ENCODE data around the gene R3HDM2.
"Not testable (repeated sequence)": the region's sequence is repeated elsewhere in the genome, so short reads cannot be mapped to it uniquely, and the experiment has no call there.

R3HDM2 gene

DNA sequence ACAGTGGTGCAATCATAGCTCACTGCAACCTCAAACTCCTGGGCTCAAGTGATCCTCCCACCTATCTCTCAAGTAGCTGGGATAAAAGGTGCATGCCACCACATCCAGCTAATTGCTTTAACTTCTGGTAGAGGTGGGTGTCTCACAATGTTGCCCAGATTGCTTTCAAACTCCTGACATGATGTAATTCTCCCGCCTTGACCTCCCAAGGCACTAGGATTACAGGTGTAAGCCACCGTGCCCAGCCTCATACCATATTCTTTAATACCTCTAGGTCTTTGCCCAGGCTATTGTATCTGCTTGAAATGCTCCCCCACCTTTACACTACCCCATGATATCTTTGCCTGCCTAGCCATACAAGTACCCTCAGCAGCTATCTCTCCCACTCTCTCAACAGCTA lies 11.3 kb downstream of the R3HDM2 start:
- no peak for DNase-seq

DNA sequence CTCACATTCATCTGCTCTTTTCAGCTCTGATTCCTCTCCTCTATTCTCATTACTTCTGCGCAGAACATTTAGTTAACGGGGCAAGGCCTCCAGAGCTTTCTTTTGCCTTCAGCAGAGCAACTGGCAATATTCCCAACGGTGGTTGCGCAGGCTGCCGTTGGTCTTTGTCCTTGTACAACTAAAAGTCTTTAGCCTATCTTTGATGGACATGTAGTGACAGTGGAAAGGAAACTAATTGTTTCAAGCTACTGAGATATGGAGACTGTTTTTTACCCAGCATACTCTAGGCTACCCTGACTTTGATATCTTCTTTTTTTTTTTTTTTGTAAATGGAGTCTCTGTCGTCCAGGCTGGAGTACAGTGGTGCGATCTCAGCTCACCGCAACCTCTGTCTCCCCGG lies 12.6 kb downstream of the R3HDM2 start:
- no peak for DNase-seq

DNA sequence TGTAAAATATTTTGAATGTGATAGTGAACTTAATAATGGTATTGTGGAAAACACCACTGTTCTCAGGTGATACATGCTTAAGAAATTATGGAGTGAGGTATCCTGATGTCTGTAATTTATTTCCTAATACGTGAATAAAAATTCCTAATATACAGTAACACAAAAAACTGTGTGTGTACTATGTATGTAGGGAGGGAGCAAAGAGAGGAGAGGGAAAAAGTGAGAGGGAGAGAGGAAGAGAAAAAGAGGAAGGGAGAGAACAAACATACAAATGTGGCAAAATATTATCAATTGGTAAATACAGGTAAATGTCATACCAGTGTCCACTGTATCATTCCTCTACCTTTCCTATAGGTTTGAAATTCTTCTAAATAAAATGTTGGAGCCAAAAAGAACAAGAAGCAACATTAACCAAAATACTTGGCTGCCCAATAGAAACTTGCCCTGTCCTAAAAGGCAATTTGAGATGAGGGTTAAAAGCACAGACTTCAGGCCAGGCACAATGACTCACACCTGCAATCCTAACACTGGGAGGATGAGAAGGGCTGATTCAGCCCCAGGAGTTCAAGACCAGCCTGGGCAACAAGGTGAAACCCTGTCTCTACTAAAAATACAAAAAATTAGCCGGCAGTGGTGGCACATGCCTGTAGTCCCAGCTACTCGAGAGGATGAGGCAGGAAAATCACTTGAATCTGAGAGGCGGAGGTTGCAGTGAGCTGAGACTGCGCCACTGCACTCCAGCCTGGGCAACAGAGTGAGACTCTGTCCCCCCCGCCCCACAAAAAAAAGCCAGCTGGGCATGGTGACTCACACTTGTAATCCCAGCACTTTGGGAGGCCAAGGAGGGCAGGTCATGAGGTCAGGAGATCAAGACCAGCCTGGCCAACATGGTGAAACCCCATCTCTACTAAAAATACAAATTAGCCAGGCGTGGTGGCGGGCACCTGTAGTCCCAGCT lies 14.5 kb downstream of the R3HDM2 start:
- no peak for DNase-seq

DNA sequence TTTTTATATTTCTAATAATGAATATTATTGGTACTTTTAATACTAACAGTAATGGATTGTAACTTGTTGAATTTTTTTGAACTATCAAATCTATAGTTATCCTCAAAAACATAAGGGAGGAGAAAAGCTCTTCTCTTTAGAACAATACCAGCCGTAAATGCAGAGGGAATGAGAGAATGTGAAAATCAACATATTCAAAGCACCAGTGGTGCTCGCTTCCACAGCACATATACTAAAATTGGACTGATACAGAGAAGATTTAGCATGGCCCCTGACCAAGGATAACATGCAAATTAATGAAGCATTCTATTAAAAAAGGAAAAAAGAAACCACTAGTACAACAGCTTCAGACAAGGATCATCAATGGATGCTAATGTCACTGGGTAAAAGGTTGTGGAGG lies 15.8 kb downstream of the R3HDM2 start:
- DNase-seq = no peak

DNA sequence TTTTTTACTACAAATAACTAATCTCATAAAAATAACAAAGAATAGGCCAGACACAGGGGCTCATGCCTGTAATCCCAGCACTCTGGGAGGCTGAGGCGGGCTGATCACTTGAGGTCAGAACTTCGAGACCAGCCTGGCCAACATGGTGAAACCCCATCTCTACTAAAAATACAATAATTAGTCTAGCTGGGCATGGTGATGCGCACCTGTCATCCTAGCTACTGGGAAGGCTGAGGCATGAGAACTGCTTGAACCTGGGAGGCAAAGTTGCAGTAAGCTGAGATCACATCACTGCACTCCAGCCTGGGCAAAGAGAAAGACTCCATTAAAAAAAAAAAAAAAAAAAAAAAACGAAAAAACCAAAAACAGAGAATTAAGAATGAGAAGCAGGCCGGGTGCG lies 16.7 kb downstream of the R3HDM2 start:
- not testable (repeated sequence) for DNase-seq

DNA sequence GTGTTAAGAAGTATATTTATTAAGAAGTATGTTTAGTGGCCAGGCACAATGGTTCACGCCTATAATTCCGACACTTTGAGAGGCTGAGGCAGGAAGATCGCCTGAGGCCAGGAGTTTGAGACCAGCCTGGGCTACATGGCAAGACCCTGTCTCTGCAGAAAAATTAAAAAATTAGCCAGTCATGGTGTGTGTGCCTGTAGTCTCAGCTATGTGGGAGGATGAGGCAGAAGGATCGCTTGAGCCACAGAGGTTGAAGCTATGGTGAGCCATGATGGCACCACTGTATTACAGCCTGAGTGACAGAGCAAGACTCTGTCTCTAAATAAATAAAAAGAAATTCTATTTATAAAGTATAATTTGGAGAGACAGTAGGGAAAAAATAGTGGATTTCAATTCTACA lies 20.3 kb downstream of the R3HDM2 start:
- no peak for DNase-seq

DNA sequence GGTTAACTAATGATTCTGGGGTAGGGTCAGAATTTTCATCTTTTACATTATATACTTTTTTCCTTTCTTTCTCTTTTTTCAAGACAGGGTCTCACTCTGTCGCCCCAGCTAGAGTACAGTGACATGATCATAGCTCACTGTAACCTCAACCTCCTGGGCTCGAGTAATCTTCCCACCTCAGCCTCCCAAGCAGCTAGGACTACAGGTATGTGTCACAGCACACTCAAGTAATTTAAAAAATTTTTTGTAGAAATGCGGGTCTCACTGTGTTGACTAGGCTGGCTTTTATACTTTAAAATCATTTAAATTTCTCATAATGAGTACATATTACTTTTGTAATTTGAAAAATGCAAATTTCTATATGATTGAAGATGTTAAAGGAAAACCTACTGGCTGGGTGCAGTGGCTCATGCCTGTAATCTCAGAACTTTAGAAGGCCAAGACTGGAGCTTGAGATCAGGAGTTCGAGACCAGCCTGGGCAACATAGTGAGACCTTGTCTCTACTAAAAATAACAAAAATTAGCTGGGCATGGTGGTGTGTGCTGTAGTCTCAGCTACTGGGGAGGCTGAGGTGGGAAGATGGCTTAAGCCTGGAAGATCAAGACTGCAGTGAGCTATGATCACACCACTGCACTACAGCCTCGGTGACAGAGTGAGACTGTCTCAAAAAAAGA lies 25.7 kb downstream of the R3HDM2 start:
- DNase-seq = no peak

DNA sequence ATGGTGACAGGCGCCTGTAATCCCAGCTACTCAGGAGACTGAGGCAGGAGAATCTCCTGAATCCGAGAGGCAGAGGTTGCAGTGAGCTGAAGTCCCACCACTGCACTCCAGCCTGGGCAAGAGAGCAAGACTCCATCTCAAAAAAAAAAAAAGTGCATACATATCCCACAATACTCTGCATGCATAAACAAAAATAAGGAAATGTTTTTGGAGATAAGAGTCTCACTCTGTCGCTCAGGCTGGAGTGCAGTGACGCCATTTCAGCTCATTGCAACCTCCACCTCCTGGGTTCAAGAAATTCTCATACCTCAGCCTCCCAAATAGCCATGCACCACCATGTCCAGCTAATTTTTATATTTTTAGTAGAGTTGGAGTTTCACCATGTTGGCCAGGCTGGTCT lies 28.7 kb downstream of the R3HDM2 start:
- DNase-seq = not testable (repeated sequence)

DNA sequence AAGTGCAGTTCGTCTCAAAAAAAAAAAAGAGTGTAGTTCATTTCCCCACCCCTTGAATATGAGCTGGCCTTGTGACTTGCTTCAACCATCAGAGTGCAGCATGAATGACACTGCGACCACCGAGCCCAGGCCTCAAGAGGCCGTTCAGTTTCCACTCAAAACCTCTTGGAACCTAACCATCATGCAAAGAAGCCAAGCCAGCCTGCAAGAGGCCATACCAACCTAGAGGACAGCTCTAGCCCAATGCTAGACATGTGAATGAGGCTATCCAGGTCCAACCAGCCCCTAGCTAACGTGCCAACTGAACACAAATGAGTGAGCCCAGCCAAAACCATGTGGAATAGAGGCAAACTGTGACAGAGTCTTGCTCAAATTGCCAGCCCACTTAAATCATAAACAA lies 29.7 kb downstream of the R3HDM2 start:
- no peak for DNase-seq

DNA sequence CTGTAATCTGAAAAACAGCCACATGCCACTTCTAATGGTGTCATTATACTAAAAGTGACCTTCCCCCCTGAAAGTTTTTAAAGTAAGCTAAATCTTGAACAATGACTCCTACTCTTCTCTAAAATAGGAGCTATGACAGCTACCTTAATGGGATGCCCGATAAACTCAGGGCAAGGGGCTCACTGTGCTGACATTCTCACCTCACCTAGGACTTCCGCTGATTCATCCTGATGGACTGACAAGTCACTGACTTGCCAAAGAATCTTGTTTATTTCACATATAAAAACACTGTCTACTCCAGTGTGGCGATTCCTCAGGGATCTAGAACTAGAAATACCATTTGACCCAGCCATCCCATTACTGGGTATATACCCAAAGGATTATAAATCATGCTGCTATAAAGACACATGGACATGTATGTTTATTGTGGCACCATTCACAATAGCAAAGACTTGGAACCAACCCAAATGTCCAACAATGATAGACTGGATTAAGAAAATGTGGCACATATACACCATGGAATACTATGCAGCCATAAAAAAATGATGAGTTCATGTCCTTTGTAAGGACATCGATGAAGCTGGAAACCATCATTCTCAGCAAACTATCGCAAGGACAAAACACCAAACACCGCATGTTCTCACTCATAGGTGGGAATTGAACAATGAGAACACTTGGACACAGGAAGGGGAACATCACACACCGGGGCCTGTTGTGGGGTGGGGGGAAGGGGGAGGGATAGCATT lies 31.0 kb downstream of the R3HDM2 start:
- not testable (repeated sequence) for DNase-seq

DNA sequence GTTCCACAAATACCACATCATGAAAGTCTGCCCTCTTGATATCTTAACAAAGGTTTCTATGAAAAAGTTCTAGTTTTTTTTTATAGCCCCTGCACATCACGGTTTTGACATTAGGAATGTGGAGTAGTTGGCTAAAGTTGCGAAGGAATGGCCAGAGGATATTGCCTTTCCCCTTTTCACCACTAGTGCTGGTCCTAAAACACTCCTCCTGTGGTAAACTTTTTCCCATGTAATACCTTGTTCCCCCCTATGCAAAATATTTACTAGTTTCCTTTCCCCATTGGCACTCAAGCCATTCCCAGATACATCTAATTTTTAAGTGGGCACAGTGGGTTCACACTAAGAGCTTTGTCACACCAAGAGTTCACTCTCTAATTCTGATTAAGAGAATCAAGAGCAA lies 33.4 kb downstream of the R3HDM2 start:
- no peak for DNase-seq

DNA sequence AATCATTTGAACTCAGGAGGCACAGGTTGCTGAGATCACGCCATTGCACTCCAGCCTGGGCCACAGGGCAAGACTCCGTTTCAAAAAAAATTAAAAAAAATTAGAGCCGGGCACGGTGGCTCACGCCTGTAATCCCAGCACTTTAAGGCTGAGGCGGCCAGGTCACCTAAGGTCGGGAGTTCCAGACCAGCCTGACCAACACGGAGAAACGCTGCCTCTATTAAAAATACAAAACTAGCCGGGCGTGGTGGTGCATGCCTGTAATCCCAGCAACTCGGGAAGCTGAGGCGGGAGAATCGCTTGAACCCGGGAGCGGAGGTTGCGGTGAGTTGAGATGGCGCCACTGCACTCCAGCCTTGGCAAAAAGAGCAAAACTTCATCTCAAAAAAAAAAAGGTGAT lies 35.7 kb downstream of the R3HDM2 start:
- no peak for DNase-seq

DNA sequence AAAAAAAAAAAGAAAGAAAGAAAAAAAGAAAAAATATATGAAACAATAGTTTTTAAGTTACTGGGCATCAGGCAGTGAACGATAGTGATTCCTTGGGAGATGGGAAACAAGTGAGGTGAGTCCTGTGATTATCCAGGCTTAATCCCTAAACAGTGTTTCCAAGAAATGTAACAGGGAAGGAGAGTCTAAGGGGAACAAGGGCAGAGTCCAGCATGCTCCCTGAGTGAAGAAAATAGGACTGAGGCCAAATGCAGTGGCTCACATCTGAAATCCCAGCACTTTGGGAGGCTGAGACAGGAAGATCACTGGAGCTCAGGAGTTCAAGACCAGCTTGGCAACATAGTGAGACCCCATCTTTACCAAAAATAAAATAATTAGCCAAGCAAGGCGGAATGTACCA lies 40.7 kb downstream of the R3HDM2 start:
- no peak for DNase-seq

DNA sequence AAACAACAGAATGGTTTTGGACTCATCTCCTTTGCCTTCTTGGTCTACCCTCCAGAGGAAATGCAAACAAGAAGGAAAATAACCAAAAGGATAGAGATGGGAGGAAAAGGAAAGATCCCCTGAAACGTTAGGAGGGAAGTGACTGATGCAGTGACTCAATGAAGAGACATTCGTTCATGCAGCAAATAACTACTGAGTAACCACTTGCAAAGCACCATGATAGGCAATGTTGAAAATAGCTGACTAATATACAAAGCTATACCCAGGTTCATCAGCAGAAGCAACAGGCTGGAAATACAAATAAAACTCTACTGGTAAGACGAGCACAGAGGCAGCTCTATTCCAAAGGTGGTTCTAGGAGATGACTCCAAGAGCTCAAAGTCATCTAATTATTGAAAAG lies 41.8 kb downstream of the R3HDM2 start:
- no peak for DNase-seq

DNA sequence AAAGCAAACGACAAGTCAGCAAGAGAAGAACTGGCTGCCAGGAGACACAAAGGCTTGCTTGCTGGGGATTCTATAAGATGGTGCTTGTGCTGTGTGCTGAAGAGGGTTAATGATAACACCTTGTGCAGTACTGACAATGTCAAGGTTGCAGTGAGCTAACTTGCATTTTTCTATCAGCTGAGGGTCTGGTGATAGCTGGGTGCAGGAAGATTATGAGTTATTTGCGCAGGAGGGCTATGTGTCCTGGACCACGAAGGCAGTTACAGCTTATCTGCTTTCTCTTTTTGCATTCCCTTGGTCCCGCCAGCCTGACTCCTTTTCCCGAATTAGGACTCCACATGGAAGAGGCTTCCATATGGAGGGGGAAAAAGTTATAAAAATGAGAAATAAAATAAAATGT lies 42.4 kb downstream of the R3HDM2 start:
- no peak for DNase-seq

DNA sequence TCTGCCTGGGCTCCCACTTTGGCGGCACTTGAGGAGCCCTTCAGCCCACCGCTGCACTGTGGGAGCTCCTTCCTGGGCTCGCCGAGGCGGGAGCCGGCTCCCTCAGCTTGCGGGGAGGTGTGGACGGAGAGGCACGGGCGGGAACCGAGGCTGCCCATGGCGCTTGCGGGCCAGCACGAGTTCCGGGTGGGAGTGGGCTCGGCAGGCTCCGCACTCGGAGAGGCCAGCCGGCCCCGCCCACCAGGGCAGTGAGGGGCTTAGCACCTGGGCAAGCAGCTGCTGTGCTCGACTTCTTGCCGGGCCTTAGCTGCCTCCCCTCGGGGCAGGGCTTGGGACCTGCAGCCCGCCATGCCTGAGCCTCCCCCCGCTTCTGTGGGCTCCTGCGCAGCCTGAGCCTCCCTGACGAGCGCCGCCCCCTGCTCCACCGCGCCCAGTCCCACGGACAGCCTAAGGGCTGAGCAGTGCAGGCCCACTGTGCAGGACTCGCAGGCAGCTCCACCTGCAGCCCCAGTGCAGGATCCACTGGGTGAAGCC lies 44.6 kb downstream of the R3HDM2 start:
- no peak for DNase-seq

DNA sequence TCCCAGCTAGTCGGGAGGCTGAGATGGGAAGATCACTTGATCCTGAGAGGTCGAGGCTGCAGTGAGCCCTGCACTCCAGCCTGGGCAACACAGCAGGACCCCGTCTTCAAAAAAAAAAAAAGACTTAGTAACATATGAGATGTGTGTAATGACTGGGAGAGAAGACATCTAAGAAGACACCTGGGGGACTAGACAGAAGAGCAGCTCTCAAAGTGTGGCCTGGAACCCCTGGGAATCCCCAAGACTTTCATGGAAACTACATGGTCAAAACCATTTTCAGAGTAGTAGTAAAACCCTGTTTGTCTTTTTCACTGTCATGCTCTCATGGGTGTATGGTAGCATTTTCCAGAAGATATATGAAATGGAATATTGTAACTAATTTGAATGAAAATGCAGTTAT lies 45.3 kb downstream of the R3HDM2 start:
- DNase-seq = no peak

DNA sequence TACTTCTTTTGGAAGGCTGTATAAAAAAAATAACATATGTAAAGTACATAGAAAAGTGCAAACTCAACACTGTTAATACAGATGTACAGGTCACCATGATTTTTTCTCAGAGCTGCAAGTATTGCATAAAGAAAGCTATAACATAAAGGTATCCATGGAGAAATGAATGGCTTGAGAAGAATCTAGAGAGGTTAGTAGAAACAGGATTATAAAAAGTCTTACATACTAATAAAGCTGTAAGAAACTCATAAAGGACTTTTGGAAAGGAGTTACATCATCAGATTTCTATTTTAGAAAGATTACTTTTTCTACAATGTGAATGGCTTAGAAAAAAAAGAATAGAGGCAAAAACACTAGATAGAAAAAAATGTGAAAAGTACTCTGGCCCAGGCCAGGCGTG lies 46.4 kb downstream of the R3HDM2 start:
- no peak for DNase-seq

DNA sequence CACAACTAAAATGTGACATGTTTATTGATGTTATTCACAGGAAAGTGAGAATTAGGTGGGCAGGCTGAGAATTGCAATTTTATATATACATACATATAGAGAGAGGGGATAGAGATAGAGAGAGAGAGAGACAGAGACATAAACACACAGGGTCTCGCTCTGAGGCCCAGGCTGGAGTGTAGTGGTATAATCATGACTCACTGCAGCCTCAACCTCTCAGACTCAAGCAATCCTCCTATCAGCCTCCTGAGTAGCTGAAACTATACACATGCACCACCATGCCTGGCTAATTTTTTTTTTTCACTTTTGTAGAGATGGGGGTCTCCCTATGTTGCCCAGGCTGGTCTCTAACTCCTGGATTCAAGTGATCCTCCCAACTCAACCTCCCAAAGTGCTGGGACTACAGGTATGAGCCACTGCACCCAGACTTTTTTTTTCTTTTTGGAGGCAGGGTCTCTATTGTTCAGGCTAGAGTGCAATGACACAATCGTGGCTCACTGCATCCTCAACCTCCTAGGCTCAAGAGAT lies 49.1 kb downstream of the R3HDM2 start:
- no peak for DNase-seq

DNA sequence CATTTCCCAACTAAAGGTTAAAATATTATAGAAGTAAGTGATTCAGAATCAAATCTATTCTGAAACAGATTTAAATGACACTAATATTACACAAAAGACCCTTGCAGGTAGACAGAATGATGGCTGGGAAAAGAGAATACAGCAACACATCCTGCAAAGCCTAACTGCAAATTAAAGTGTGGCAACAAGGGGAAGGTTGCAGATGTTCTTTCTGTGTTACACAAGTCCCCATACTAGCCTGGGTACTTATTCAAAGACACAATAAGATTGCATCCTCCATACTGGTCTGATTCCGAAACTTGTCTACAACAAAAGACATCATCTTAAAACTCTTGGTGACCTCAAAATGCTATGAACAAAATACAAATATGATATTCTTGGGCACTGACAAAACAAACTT lies 50.5 kb downstream of the R3HDM2 start:
- no peak for DNase-seq

DNA sequence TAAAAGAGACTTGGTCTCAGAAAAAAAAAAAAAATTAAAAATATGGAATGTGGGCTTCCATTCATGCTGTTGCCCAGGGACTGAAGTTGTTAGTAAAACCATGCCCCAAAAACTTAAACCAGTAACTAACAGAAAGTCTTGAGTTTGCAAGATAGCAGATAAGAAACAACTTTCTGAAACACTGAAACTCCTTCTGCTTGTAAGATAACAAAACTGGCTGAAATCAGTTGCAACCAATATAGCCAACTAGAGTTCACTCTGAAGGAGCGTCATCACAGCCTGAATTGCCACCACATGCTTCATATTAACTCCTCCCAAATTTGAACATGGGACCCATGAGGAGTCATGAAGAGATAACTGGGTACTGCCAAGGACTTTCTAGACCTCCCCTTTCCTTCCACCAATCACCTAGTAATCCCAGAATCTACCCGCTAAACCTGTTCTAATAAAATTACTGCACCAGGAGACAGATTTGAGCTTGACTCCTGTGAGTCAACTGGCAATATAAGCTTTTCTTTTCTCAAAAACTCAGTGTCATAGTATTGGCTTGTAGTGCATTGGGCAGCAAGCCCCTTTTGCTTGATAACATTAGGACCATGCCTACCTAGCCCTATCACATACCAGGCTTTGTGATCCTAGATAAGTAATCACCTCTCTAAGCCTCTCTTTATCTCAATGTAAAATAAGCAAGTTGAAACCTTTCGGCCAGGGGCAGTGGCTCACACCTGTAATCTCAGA lies 53.6 kb downstream of the R3HDM2 start:
- no peak for DNase-seq

DNA sequence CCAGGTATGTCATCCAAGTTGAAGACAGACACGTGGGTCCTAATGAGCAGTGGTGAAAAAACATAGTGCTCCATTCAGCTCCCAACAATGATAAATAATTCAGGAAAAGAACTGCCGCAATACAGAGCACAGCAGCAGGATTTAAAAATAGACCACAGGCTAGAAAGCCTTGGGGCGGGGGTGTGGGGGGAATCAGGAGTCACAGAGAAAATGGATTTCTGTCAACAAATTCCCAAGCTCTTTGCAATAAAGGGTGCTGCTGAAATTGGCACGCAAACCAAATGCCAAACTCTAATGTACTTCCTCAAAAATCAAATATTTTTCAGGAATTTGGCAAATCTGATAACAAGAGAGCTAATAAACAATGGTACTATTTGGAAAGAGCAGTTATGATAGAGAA lies 58.6 kb downstream of the R3HDM2 start:
- no peak for DNase-seq

All from stimulated activated naive CD4-positive, alpha-beta T cell treated with Interleukin-2 at 50 U/mL for 16 hours (primary cell).